Choroid plexus epithelial cell (primary cell): ENCODE data around the gene NSA2.

Experiments
- DNase-seq: peaks from one replicate; pipeline ENCODE4 v3.0.0-alpha.2; 2010; ENCODE audit warnings: low read depth
- H3K4me3 ChIP-seq: 2 replicates; pipeline ENCODE4 v1.5.1; 2011; ENCODE audit warnings: low read depth, mild to moderate bottlenecking, control low read depth, low read length, moderate library complexity
- TF ChIP-seq, protein P1 (sequence below): conservative IDR thresholded peaks from 2 replicates; pipeline ENCODE4 v1.5.1; 2011; ENCODE audit warnings: low read depth, mild to moderate bottlenecking, control low read depth, inconsistent platforms, low read length, moderate library complexity

Gene NSA2

GRCh38 chr5:74801941-74802340 lies 34.9 kb downstream of the NSA2 start:
- H3K4me3 ChIP-seq = no peak overlapping the region
- no peak for DNase-seq
- TF ChIP-seq, protein P1, sequence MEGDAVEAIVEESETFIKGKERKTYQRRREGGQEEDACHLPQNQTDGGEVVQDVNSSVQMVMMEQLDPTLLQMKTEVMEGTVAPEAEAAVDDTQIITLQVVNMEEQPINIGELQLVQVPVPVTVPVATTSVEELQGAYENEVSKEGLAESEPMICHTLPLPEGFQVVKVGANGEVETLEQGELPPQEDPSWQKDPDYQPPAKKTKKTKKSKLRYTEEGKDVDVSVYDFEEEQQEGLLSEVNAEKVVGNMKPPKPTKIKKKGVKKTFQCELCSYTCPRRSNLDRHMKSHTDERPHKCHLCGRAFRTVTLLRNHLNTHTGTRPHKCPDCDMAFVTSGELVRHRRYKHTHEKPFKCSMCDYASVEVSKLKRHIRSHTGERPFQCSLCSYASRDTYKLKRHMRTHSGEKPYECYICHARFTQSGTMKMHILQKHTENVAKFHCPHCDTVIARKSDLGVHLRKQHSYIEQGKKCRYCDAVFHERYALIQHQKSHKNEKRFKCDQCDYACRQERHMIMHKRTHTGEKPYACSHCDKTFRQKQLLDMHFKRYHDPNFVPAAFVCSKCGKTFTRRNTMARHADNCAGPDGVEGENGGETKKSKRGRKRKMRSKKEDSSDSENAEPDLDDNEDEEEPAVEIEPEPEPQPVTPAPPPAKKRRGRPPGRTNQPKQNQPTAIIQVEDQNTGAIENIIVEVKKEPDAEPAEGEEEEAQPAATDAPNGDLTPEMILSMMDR = no peak

DNA sequence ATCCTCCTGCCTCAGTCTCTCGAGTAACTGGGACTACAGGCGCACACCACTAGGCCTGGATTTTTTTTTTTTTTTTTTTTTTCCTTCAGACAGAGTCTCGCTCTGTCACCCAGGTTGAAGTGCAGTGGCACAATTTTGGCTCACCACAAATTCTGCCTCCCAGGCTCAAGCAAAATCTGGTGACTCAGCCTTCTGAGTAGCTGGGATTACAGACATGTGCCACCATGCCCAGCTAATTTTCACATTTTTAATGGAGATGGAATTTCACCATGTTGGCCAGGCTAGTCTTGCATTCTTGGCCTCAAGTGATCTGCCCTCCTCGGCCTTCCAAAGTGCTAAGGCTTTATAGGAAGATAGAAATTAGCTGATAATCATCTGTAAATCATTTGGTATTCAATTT lies 43.9 kb downstream of the NSA2 start:
- H3K4me3 ChIP-seq = no peak overlapping the region
- DNase-seq = no peak
- TF ChIP-seq, protein P1 = no peak

DNA sequence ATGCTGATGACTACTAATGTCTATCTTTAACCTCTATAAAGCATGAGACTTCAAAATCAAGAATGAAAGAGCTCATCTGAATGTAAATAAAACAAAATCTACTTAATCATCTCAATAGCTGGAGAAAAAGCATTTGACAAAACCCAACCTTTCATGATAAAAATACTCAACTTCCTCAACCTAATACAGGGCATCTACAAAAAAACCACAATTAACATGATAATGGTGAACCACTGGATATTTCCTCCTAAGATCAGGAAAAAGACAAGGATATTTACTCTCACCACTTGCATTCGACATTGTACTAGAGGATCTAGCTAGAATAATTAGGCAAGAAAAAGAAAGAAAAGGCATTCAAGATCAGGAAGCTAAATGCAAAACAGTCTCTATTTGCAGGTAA lies 49.8 kb downstream of the NSA2 start:
- TF ChIP-seq, protein P1 = no peak
- DNase-seq = no peak
- H3K4me3 ChIP-seq = no peak overlapping the region

- H3K4me3 ChIP-seq = no peak overlapping the region
- TF ChIP-seq, protein P1 = no peak
- no peak for DNase-seq
These were observed 55.2 kb downstream of the NSA2 start for GRCh38 chr5:74822288-74822687.

DNA sequence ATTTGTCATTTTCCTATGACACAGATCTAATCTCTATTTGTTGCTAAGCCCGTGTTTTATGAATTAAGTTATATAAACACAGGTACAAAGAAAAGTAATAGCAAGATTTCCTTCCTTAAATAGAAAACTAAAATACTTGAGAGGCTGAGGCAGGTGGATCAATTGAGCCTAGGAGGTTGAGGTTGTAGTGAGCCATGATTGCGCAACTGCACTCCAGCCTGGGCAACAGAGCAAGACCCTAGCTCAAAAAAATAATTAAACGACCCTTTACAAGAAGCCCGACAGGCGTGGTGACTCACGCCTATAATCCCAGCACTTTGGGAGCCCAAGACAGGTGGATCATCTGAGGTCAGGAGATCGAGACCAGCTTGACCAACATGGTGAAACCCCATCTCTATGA lies 62.4 kb downstream of the NSA2 start:
- TF ChIP-seq, protein P1 = no peak
- no peak for DNase-seq
- no peak overlapping the region for H3K4me3 ChIP-seq
